GDM1 (cell line): ENCODE results near the gene TTN.

ENCODE experiments used
- DNase-seq: peaks from one replicate; lab custom pipeline; 2025; lab: John Stamatoyannopoulos, UW

The TTN gene

DNA sequence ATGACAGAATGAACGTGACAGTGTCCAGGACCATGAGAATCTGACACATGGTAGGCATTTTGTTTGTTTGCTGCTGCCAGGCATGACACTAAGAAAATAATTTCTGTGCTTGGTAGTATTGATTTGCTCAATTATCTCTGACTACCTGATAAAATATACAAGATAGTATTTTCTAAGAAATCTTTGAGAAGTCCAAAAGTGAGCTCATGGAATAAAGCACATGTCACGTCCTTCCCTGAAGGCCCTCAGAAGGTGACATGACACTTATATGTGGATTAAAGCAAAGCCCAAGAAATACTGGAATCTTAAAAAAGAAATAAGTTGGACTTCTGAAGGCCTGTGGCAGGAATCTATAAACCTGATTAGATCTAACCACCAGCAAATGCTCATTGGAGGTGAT, 3.8 kb upstream of the TTN start:
- DNase-seq, result no peak

DNA sequence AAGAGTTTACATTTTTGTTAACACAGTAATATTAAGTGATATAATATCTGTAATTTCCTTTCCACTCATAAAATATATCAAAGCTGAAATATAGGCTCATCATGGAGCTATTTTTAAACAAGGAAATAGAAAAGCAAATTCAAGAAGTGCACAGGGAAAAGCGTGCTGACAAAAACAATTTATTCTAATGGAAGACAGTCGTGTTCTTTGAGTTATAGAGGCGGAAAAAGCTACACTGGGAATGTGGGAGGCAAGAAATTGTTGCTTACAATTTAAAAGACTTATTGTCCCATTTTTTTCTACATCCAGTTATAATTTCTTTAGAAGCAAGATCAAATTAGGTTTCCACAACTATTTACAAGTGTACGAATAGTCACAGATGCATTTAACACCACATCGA, 3.2 kb upstream of the TTN start:
- no peak for DNase-seq

DNA sequence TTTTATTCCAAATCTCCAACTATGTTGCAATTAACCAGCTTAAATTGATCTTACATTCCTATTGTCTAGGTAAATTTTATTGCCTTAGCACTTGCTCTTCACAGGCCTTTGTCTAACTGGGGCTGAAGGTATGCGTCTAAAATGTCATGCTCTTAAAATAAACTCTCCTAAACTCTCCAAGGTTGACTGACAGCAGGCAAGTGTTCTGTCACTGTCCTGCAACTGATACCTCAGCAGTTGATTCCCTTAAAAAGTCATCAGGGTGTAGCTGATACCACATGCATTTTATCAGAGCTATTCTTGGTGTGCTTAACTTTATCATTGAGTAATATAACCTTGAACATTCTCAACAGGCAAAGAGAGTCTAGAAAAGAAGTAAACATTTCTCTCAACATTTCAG, 680 bp downstream of the TTN start:
- no peak for DNase-seq

DNA sequence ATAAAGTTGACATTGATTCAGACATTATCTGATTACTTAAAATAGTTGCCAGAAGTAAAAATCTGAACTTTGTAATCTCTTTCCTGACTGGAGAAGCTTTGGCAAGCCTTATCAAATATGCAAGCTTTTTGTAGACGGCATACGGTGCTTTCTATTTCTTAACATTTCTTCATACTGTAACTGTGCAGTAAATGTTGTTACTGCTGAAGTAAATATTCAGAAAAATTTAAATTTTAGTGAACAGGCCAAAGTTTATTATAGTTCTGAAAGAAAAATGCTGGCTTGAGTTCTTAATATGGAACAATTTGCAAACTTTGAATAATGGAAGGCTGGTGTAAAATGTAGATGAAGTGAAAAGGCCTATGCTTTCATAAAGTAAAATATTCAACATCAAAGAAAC, 1.8 kb downstream of the TTN start:
- DNase-seq, result no peak

DNA sequence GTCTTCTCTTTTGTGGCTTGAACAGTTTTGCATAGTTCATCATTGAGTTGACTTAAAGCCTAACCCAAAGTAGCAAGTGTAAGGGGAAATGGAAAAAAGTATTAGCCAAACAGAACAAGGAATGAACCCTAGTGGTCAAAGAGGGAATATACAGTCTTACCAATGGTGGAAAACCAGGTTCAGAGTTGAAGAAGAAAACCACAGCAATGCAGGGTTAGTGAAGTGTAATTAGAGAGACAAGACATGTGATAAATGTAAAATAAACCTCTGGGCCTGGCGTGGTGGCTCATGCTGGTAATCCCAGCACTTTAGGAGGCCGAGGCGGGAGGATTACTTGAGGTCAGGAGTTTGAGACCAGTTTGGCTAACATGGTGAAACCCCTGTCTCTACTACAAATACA, 2.4 kb downstream of the TTN start:
- no peak for DNase-seq

DNA sequence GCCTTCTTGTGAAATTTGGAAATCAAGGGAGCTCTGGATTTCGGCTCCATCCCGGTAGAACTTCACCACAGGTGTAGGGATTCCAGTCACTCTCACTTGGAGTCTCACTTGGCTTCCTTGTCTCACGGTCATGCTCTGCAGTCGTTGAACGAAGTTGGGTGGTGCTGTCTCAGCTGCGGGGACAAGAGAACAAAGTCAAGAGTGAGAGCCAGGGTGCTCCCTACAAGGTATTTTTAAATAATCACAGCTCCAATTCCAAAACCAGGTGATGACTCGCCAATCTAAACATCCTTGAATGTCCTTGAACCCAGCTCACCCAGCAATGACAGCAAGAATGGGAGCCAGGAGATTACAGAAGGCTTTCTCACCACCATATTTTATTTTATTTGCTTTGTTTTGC, 6.7 kb downstream of the TTN start:
- DNase-seq, result no peak

DNA sequence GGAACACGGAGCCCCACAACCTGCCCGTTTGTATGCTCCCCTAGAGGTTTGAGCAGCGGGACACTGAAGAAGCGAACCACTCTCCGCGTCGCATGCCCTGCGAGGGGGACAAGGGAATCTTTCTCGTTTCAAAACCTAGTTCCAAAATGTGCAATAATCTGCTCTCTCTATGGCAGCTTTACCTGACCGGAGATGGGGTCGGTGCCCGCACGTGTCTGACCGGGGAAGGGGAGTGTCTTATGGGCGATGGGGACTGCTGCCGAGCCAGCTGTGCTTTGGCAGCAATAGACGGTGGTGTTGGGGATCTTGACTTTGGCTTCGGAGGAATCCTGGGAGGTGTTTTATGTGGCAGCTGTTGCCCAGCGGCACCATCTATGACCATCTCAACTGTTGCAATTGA, 7.9 kb downstream of the TTN start:
- no peak for DNase-seq

DNA sequence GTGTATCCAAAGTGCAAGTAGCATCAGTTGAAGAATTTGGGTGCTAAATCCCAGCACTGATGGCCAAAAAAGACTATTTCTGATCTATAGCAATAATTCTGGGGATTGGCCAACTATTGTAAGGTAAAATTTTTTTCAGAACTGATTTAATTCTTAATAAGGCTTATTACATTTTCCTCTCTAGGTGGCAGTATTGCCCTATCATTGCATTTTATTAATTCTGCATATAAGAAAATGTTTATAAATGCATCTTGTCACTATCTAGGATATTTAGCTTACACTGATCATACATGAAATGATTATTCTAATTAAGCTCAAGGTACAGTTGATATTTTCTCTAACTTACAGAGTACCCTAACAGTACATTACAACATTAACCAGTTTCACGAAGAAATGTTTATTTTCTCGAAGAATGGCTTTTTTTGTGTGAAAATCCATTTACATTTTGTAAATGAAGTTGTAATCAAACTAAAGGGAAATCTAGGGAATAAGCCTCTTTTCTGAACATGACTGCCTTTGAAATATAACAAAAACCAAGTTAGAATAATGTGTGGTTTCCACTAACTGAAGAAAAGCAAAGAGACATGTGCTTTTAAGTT, 11.0 kb downstream of the TTN start:
- no peak for DNase-seq

DNA sequence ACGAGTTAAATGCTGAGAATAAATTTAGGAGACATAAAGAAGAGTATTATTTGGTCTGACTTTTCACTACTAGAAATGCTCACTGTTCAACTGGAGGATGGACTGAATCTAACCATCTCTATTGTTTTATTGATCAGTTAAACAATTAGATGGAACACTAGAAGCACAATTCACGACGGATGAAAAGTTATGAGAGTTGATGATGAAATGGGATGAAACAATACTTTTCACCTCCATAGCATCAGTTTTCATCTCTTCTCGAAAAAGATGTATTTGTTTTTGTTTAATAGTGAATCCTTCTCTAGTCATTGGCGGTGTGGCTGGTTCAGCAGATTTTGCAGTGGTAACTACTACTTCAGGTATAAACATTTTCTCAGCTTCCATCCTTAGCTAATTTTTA, 19.3 kb downstream of the TTN start:
- DNase-seq, result no peak

DNA sequence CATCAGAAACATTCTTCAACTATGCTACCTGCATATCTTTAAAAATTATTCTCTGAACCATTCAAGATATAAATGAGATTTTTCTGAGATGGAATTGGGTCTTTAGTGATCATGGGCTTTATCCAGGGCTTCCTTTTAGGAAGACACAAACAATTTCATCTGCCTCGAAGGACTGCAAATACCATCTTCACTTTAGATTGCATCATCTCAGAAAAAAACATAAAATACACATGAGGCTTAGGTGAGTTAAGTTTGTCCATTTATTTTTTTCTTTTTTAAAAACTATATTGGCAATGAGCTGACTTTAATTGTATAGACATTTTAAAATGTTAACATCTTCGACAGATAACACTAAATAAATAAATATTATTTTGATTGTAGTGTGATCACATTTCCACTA, 20.1 kb downstream of the TTN start:
- DNase-seq, result no peak

DNA sequence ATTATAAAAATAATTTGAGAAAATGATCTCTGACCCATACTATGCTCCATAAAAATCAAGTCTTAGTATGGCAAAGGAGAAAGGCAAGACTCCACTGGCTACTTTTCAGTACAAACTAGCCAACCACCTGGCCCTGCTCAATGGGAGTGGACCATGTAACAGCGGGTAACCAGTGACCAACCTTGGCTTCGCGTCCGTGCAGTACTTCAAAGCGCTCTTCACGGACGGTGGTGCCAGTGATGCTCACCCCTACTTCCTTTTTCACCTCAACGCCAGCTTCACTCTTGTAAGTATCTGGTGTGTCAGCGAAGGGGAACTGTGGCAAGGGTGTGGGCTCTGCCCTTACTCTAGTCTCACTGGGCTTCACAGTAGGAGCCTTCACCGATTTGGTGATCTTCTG, 23.3 kb downstream of the TTN start:
- DNase-seq, result no peak

DNA sequence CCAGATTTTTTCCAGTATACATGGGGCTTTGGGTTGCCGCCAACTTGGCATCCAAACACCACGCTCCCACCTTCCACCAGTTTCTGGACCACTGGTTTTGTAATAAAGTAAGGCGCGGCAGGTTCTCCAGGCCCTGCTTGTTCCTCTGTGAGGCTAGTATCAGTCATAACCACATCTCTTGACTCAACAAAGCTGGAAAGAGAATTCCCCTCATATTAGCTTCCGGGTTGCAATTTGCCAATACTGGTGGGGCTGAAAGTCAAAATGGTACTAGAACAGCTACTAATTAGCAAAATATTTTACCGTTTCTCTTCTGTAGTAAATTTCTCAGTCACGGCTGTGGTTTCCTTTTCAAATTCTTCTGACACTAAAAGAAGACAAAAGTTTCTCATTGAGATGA, 25.0 kb downstream of the TTN start:
- DNase-seq, result no peak

DNA sequence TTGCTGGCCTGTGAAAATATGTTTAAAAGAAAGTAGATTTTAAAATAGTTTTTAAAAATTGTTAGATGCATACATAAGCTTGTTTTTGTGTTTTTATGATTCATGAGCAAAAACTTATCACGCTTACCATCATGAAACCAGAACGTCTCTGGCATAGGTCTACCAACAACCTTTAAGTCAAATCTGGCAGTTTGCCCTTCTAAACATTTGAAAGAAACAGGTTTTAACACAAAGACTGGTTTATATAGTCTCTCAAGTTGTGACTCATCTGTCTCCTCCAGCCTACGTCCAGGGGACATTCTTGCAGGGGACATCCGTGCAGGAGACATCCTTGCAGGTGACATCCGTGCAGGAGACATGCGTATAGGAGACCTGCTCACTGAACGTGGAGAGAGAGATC, 29.6 kb downstream of the TTN start:
- no peak for DNase-seq

DNA sequence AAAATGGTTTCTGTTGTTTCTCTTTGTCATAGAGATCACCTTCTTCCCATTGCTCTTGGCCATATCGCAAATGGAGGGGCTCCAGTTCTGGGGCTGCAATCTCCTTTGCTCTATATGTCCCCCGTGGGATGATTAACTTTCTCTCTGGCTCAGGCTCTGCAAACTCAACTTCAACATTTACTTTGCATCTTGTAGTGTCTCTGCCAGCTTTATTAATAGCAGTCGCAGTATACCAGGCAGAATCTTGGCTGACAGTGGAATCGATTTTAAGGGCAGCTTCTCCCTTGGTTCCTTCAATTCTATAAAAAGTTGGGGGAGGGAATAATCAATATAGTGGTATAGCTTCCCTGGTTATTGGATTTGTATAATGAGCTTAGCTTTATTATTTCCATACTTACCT, 30.5 kb downstream of the TTN start:
- no peak for DNase-seq

DNA sequence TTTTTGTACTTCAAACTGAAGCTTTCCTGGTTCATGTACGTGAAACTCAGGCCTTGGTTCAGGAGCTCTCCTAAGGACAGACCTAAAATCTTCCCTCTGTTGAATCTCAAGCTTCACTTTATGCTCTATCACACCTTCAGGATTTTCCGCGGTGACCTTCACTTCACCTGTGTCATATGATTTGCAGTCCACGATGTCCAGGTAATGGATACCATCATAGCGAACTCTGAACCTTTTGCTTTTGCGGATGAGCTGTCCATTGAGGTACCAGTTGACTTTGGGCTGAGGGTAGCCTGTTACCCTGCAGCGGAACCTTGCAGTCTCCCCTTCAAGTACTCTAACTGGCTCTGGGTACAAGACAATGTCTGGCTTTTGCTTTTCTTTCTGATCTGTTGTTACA, 31.2 kb downstream of the TTN start:
- no peak for DNase-seq

DNA sequence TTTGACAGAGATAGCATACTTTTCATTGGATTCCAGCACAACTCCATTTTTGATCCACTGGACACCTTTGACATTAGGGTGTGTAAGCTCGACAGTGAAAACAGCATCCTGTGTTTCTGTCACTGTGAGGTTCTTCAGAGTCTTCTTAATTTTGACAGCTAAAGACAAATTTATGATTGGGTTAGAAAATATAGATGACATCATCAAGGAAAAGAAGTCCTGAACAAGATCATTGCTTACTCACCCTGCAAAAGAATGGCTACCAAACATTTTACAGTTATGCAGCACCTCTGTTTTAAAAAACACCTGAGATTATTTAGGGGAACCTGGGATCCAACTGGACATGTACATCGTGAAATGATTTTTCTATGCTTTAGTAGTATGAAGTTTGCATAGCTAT, 36.7 kb downstream of the TTN start:
- no peak for DNase-seq

DNA sequence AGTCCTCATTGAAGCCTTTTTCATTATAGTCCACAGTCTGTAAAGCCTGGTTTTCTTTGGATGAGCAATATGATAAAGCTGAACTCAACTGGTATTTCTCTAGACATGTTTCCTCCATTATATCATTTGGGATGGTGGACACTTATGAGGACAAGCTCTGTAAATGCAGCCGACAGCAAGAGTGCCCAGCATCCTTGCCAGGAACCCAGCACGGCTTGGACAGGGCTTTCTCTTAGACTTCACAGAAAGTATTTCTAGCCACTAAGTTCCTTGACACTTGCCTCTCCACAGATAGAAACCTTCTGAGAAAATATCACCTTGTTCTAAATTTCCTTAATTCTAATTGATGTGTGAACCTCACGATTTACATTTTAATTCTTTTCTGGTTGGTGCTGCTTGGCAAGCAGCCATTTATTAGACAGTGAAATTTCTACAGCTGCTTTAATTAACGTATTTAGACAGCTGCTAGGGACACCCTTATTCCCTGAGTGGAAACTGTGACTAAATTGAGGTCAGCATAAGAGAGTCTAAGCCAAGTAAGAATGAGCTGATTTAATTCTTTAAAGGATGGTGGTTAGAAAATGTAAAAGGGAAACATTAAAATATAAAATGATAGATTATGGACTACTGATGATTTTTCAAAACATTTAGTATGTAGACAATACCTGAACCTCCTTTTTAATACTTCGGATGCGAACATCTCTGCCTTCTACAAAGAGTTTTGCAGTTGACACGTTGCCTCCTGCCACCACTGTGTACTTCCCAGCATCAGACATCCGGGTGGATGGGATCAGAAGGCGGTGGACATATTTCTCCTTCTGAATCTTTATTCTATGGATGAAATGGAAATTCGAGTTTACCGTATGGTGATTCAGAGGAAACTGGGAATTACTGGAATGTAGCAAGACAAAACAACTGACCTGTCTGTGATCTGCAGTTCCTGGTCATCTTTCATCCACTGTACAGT, 39.8 kb downstream of the TTN start:
- no peak for DNase-seq

DNA sequence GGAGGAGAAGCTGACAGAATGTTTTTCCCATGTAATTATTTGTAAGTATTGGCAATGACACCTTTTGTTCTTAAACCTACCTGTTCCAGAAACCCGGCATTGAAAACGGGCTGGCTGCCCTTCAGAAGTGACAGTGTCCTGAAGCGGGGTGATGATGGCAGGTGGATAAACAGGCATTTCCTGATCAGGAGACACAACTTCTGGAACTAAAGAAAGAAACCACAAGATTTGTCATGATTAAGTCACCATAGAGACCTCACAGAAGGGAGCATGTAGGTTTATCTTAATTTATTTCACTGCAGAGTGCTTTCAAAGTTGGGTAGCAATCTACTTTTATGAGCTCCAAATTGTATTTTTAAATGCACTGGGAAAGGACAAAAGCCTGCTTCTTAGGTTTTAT, 43.1 kb downstream of the TTN start:
- DNase-seq, result no peak

DNA sequence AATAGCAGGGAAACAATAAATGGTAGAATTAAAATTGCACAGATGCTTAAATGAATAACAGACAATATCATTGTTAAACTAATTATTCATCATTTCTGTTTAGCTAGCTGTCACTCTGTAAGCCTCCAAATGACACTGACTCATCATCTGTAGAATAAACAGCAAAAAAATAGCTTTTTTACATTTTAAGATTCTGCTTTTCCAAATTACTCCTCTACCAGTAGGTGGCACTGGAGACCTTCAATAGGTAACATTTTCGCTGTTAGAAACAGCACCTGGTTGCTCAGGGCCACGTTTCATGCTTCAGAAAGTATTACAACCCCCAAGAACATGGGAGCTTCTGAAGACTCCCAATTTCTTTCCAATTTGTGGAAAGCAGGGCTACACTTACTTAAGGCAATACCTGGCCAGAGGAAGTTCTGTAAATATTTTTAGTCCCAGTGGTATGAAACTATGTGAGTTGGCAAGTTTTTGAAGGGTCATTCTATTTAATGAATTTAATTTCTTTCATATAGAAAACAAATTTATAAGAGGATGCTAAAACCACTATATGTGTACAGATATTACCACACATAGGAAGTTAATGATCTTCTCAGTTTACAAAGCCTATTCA, 45.4 kb downstream of the TTN start:
- DNase-seq, result no peak

DNA sequence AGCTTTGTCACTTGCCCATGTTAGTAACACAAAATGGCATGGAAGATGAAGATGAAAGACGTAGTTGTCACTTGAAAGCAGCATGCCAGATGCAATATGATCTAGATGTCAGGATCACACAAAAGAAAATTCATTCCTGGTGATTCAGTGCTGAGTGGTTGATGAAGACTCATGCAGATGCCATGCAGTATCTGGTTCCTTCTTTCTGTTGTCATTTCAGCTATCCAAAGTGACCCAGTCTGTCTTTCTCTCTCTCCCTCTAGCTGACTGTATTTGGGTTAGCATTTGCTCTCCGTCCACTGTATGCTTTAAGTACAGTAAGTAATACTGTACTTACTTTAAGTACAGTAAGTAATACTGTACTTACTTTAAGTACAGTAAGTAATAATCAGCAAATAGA, 50.4 kb downstream of the TTN start:
- no peak for DNase-seq

DNA sequence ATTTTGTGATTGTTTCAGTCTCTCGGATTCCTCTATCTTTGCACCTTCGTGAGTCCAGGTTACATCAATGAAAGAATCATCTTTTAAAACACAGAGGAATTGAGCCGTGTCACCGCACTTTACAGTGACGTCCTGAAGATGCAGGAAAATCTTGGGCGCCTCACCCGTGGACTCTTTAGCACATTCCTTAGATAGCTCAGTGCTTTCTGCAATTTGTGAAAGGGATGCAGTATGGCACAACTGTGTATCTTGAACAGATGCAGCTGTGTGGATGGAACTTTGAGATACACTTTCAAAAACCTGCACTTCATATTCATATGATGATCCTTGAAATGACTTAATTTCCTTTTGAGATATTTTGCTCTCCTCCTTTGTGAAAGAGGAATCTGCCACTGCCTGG, 50.9 kb downstream of the TTN start:
- no peak for DNase-seq

DNA sequence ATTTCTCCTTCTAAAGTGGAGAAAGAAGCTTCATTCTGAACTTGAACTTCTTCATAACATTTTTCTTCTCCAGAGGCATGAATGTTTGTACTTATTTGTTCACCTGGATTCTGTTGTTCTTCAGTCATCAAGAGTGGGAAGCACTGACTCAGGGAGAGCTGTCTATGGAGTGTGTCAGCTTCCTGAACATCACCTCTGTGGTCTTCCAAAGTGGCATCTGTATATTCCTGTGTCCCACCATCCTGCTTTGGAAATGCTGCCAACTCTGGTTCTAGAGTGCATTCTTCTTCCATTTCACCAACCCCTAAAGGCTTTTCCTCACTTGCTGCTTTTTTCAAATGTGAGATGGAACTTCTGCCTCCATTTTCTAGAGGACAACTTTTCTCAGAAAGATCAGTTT, 59.5 kb downstream of the TTN start:
- no peak for DNase-seq

DNA sequence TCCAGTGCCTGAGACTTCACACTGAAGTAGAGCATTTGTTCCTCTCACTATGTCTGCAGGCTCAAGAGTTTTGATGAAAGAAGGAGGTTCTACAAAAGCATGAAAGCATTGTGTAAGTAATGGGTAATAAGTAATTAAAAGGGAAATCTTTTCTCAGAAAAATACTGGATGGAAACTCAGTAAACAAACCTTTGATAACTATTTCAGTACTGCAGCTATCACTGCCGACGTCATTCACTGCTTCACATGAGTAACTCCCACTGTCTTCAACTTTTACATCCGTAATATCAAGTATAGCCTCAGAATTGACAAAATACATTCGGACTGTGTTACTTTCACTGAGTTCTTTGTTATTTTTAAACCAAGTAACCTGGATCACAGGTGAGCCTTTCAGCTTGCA, 72.7 kb downstream of the TTN start:
- no peak for DNase-seq
